NB4 (cell line): Measurements from ENCODE around the gene PPP1R14C.

Experiments used
- MYC ChIP-seq: IDR thresholded peaks from 2 replicates; pipeline ENCODE4 v1.6.1; 2011; ENCODE audit warnings: low read depth, low read length
- POLR2A ChIP-seq: IDR thresholded peaks from 2 replicates; pipeline ENCODE4 v1.6.1; 2011; ENCODE audit warnings: mild to moderate bottlenecking; ENCODE audit not compliant: insufficient read length; ENCODE audit errors: extremely low read depth
- TF ChIP-seq, protein P1 (sequence below): IDR thresholded peaks from one replicate; pipeline ENCODE4 v1.5.1; 2012; ENCODE audit warnings: low read depth, low read length
- TF ChIP-seq, protein P2 (sequence below): IDR thresholded peaks from 2 replicates; pipeline ENCODE4 v1.6.1; 2011; ENCODE audit warnings: low read depth, low read length

- TF ChIP-seq, protein P1, sequence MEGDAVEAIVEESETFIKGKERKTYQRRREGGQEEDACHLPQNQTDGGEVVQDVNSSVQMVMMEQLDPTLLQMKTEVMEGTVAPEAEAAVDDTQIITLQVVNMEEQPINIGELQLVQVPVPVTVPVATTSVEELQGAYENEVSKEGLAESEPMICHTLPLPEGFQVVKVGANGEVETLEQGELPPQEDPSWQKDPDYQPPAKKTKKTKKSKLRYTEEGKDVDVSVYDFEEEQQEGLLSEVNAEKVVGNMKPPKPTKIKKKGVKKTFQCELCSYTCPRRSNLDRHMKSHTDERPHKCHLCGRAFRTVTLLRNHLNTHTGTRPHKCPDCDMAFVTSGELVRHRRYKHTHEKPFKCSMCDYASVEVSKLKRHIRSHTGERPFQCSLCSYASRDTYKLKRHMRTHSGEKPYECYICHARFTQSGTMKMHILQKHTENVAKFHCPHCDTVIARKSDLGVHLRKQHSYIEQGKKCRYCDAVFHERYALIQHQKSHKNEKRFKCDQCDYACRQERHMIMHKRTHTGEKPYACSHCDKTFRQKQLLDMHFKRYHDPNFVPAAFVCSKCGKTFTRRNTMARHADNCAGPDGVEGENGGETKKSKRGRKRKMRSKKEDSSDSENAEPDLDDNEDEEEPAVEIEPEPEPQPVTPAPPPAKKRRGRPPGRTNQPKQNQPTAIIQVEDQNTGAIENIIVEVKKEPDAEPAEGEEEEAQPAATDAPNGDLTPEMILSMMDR, result no peak
- no peak for TF ChIP-seq POLR2A
- TF ChIP-seq, protein P2, sequence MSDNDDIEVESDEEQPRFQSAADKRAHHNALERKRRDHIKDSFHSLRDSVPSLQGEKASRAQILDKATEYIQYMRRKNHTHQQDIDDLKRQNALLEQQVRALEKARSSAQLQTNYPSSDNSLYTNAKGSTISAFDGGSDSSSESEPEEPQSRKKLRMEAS, result no peak
- no peak for TF ChIP-seq MYC
Measured at GRCh38 chr6:150202934-150203333, 60.1 kb downstream of the PPP1R14C start.
